Neuronal stem cell (in vitro differentiated cells): ENCODE measurements around the gene PLEKHN1.

Experiments
- DNase-seq: peaks from one replicate; pipeline ENCODE4 v3.0.0-alpha.2; 2013; ENCODE audit warnings: low spot score
- H2AFZ ChIP-seq: one replicate; pipeline ENCODE4 v1.6.1; 2013; ENCODE audit warnings: mild to moderate bottlenecking, low read length, inconsistent platforms
- H2AK5ac ChIP-seq: 2 replicates; pipeline ENCODE4 v1.6.1; 2013; ENCODE audit warnings: low read depth, mild to moderate bottlenecking, inconsistent platforms, low read length, moderate library complexity, mixed read lengths
- H2BK120ac ChIP-seq: 2 replicates; pipeline ENCODE4 v1.6.1; 2013; ENCODE audit warnings: low read depth, mild to moderate bottlenecking, inconsistent platforms, low read length, moderate library complexity, mixed read lengths
- H2BK12ac ChIP-seq: one replicate; pipeline ENCODE4 v1.6.1; 2013; ENCODE audit warnings: low read length, inconsistent platforms
- H2BK15ac ChIP-seq: 2 replicates; pipeline ENCODE4 v1.6.1; 2013; ENCODE audit warnings: mild to moderate bottlenecking, low read length, inconsistent platforms, mixed read lengths
- H2BK5ac ChIP-seq: one replicate; pipeline ENCODE4 v1.6.1; 2013; ENCODE audit warnings: inconsistent platforms, mild to moderate bottlenecking, low read length, moderate library complexity
- H3K14ac ChIP-seq: one replicate; pipeline ENCODE4 v1.6.1; 2013; ENCODE audit warnings: low read length, inconsistent platforms
- H3K18ac ChIP-seq: 2 replicates; pipeline ENCODE4 v1.6.1; 2013; ENCODE audit warnings: low read length, inconsistent platforms
- H3K23ac ChIP-seq: 2 replicates; pipeline ENCODE4 v1.6.1; 2013; ENCODE audit warnings: low read depth, mild to moderate bottlenecking, mixed read lengths, low read length, inconsistent platforms; ENCODE audit not compliant: poor library complexity
- H3K27ac ChIP-seq: replicated peaks from 3 replicates; pipeline ENCODE4 v1.5.1; 2013; ENCODE audit warnings: low read length, inconsistent platforms
- H3K27me3 ChIP-seq, 3 experiments: 2 replicates each; pipeline ENCODE4 v1.6.1; 2013; ENCODE audit warnings: low read length in 3 of 3, mild to moderate bottlenecking in 2 of 3, inconsistent platforms in 1 of 3, low read depth in 1 of 3, mixed read lengths in 1 of 3, moderate library complexity in 1 of 3; ENCODE audit not compliant: control insufficient read depth in 3 of 3, insufficient read depth in 3 of 3
- H3K36me3 ChIP-seq, 2 donors: replicated peaks in 1 of 2; 2 replicates each; pipeline ENCODE4 v1.6.1; 2013; ENCODE audit warnings: low read length in 2 of 2; ENCODE audit not compliant: control insufficient read depth in 2 of 2, insufficient read depth in 2 of 2
- H3K4ac ChIP-seq: 2 replicates; pipeline ENCODE4 v1.6.1; 2013; ENCODE audit warnings: inconsistent platforms, mild to moderate bottlenecking, low read length, moderate library complexity
- H3K4me1 ChIP-seq, 2 donors: 1 replicate in 1 of 2; 2 replicates in 1 of 2; pipeline ENCODE4 v1.6.1; 2013; ENCODE audit warnings: low read length in 2 of 2, low read depth in 1 of 2; ENCODE audit not compliant: control insufficient read depth in 2 of 2, insufficient read depth in 1 of 2
- H3K4me2 ChIP-seq: one replicate; pipeline ENCODE4 v1.6.1; 2013; ENCODE audit warnings: mild to moderate bottlenecking, low read length, inconsistent platforms; ENCODE audit not compliant: insufficient read depth, poor library complexity, severe bottlenecking
- H3K4me3 ChIP-seq, 2 donors: 2 replicates each; pipeline ENCODE4 v1.5.1; 2013; ENCODE audit warnings: low read length in 2 of 2, mild to moderate bottlenecking in 2 of 2, inconsistent platforms in 1 of 2, moderate library complexity in 1 of 2
- H3K79me1 ChIP-seq: one replicate; pipeline ENCODE4 v1.6.1; 2013; ENCODE audit warnings: low read depth, mild to moderate bottlenecking, inconsistent platforms, low read length, moderate library complexity
- H3K9ac ChIP-seq: one replicate; pipeline ENCODE4 v1.6.1; 2013; ENCODE audit warnings: mild to moderate bottlenecking, low read depth, low read length, inconsistent platforms; ENCODE audit not compliant: poor library complexity
- H3K9me3 ChIP-seq, 2 donors: replicated peaks in 1 of 2; 2 replicates each; pipeline versions ENCODE3 to v1.6.1; 2013; ENCODE audit warnings: low read length in 2 of 2, mild to moderate bottlenecking in 2 of 2, inconsistent platforms in 1 of 2, low read depth in 1 of 2, mixed read lengths in 1 of 2, moderate library complexity in 1 of 2; ENCODE audit not compliant: control insufficient read depth in 2 of 2, insufficient read depth in 1 of 2
- H4K8ac ChIP-seq: one replicate; pipeline ENCODE4 v1.6.1; 2013; ENCODE audit warnings: low read depth, mild to moderate bottlenecking, inconsistent platforms, low read length, moderate library complexity
- H4K91ac ChIP-seq: one replicate; pipeline ENCODE4 v1.6.1; 2013; ENCODE audit warnings: low read length, low read depth, mild to moderate bottlenecking, inconsistent platforms; ENCODE audit not compliant: poor library complexity
- WGBS, 2 donors: extraction: QIAGEN DNeasy Blood & Tissue Kit; methylation state at CpG; one replicate each; pipeline ENCODE4 v1.1.7; 2013; ENCODE audit warnings: missing lambda C conversion rate in 2 of 2, mixed read lengths in 1 of 2; ENCODE audit not compliant: insufficient read length in 2 of 2, insufficient replicate concordance in 1 of 2; ENCODE audit errors: extremely low coverage in 2 of 2; 5-methylcytosine and 5-hydroxymethylcytosine counted together

Gene PLEKHN1

DNA sequence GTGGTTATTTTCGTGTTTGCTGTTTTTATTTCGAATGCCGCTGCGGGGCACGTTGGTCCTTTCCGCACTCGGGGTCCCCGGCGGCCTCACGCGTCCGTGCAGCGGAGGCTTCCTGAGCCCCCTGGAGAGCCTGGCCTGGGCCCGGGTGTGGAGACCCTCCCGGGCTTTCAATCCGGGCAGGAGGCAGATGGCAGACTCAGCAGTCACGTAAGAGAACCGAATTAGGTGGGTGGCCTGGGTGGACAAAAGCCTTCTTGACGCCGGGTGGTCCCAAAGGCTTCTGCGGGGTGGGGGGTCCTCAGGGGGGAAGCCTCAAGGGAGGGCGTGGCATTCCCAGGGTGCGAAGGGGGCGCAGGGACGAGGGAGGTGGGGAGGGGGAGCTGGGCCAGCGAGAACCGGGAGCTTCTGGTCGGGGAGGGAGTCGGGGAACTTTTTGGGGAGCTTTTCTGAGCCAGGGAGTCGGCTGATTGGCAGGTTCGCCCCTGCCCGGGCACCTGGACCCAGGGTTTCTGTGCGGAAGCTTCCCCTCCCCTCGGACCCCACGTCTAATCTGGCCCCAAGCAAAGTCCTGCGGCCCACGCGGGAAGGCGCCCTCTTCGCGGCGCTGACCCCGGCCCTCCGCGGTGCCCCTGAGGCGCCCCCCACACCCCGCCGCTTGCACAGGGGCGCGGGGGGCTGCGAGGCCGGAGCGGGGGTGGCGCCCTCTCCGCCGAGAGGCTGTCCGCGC is 34.9 kb downstream of the PLEKHN1 start:
- Histone ChIP-seq H3K14ac (peak overlapping the region; percentile 97), H2BK5ac (peak overlapping the region; percentile 99), H4K8ac (peak overlapping the region; percentile 65), H3K9me3 (peaks cover 0 to 1% of the 10 kb centered on the region in 2 donors), H3K4ac (peak overlapping the region; percentile 66), H3K27ac (peak overlapping the region; percentile 99), H2BK15ac (peak overlapping the region; percentile 99), H2BK12ac (peak overlapping the region; percentile 97), H3K27me3 (peaks cover 0 to 12% (median 0%) of the 10 kb centered on the region in 3 experiments), H3K4me2 (peak overlapping the region; percentile 75), H2AK5ac (peak overlapping the region; percentile 100), H2AFZ (peak overlapping the region; percentile 96), H3K79me1 (peaks cover 30% of the 10 kb centered on the region), H3K4me3 (peak overlapping the region; percentile 88), H3K23ac (peak overlapping the region; percentile 99), H3K18ac (peak overlapping the region; percentile 100), H3K36me3 (peaks cover 0 to 8% of the 10 kb centered on the region in 2 donors), H4K91ac (peak overlapping the region; percentile 100), H3K4me1 (peaks cover 42 to 46% of the 10 kb centered on the region in 2 donors), H3K9ac (peak overlapping the region; percentile 81), H2BK120ac (peak overlapping the region; percentile 98)
- no peak for DNase-seq
- WGBS, 2 donors = no CpG with 5 or more reads among the region's 58 CpGs

DNA sequence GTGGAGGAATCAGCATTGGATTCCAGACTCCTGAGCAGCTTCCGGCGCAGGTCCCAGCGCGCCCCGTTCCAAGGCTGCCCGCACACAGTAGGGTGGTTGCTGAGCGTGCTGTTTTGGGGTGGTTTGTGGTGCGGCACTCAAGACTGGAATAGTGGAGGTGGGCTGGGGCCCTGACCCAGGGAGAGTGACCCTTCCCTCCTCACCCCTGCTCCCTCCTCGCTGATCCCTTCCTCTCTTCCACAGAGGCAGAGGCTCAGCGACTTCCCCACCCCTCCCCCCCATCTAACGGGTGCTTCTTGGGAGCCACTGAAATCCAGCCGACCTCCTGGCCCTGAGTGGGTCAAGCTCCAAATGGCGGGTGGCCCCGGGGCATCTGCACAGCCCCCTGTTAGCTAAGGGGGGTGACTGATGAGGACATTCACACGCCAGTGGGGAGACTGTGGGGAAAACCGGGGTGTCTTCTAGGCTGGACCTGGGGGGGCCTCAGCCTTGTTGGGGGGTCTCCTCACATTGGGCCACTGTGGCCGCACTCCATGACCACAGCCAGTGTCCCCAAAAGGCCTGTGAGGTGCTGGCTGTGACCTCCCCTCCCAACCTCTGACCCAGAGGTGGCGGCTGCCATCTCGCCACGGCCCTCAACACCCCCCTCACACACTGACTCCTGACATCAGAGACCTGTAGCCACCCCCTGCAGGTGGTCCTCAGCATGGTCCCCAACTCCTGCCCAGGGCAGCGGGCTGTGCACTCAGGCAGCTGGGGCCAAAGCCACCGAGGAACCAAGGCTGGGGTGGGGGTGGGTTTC is 37.5 kb downstream of the PLEKHN1 start:
- peaks cover 18% of the 10 kb centered on the region for H3K79me1 ChIP-seq
- H2BK15ac ChIP-seq = peak overlapping the region; percentile 89
- H2AK5ac ChIP-seq = peak overlapping the region; percentile 94
- H3K27ac ChIP-seq = no peak overlapping the region
- no peak for DNase-seq
- no peak overlapping the region for H2BK120ac ChIP-seq
- H3K4me1 ChIP-seq = peaks cover 30 to 40% of the 10 kb centered on the region in 2 donors
- H3K4ac ChIP-seq = no peak overlapping the region
- peak overlapping the region; percentile 87 for H3K18ac ChIP-seq
- no peak overlapping the region for H3K4me2 ChIP-seq
- H2BK12ac ChIP-seq = peak overlapping the region; percentile 76
- no CpG with 5 or more reads among the region's 22 CpGs for WGBS, 2 donors
- peak overlapping the region; percentile 75 for H3K23ac ChIP-seq
- peak overlapping the region; percentile 70 for H4K8ac ChIP-seq
- no peak overlapping the region for H3K4me3 ChIP-seq
- peaks cover 0 to 4% of the 10 kb centered on the region in 2 donors for H3K36me3 ChIP-seq
- no peak overlapping the region for H2AFZ ChIP-seq
- H3K27me3 ChIP-seq = peaks cover 0 to 3% (median 0%) of the 10 kb centered on the region in 3 experiments
- no peak overlapping the region for H4K91ac ChIP-seq
- H3K9me3 ChIP-seq = peaks cover 0 to 1% of the 10 kb centered on the region in 2 donors
- H3K14ac ChIP-seq = peak overlapping the region; percentile 61
- H3K9ac ChIP-seq = peak overlapping the region; percentile 68
- peak overlapping the region; percentile 87 for H2BK5ac ChIP-seq

DNA sequence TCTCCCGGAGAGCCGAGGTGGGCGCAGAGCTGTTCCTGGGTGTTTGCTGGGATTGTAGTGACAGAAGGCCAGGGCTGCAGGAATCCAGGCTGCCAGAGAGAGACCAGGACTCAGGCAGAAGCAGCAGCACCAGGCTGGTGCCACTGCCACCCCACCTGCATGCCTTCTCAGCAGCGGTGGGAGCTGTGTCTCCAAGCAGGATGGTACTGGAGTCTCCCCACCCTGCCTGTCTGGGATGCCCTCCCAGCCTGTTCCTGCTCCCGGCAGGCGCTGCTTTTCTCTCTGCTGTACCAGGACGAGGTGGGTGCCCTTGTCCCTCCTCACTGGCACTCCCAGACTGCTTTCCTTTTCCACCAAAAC is 38.1 kb downstream of the PLEKHN1 start:
- H4K91ac ChIP-seq = no peak overlapping the region
- peak overlapping the region; percentile 89 for H2BK15ac ChIP-seq
- H2BK12ac ChIP-seq = peak overlapping the region; percentile 76
- no peak overlapping the region for H2AFZ ChIP-seq
- H4K8ac ChIP-seq = peak overlapping the region; percentile 70
- peak overlapping the region; percentile 19 for H2BK5ac ChIP-seq
- no peak overlapping the region for H3K27ac ChIP-seq
- H3K36me3 ChIP-seq = peaks cover 0 to 4% of the 10 kb centered on the region in 2 donors
- H3K4me3 ChIP-seq = peak overlapping the region in 1 of 2 donors; percentile 38
- H3K27me3 ChIP-seq = peaks cover 0 to 3% (median 0%) of the 10 kb centered on the region in 3 experiments
- no peak overlapping the region for H3K4me2 ChIP-seq
- H3K18ac ChIP-seq = peak overlapping the region; percentile 84
- H2AK5ac ChIP-seq = peak overlapping the region; percentile 13
- DNase-seq = no peak
- peak overlapping the region; percentile 62 for H3K23ac ChIP-seq
- H3K4me1 ChIP-seq = peaks cover 30 to 40% of the 10 kb centered on the region in 2 donors
- peak overlapping the region; percentile 61 for H3K14ac ChIP-seq
- H2BK120ac ChIP-seq = no peak overlapping the region
- H3K79me1 ChIP-seq = peaks cover 13% of the 10 kb centered on the region
- no CpG with 5 or more reads among the region's 7 CpGs for WGBS, 2 donors
- peak overlapping the region; percentile 68 for H3K9ac ChIP-seq
- no peak overlapping the region for H3K4ac ChIP-seq
- peaks cover 0 to 1% of the 10 kb centered on the region in 2 donors for H3K9me3 ChIP-seq
